Heart left ventricle (tissue), 13 donors: ENCODE measurements around the gene DNAJC7.

Source experiments
- POLR2A ChIP-seq, 2 donors: fragments of 450-650 bp; IDR thresholded peaks; one replicate each; pipeline ENCODE4 v1.6.1; 2017; ENCODE audit warnings: antibody characterized with exemption in 2 of 2, mild to moderate bottlenecking in 2 of 2, moderate library complexity in 2 of 2
- TF ChIP-seq, protein P1 (sequence below), 12 donors: fragments of 200-600 bp; sonication (generic) in 4 of 12; IDR thresholded peaks; one replicate each; pipeline versions ENCODE4 v1.5.0 to v1.8.0; 2018 to 2022; ENCODE audit warnings: antibody characterized with exemption in 12 of 12, mild to moderate bottlenecking in 5 of 12
- donor health status: ischemic (EF 13 %, LVEDD 7.1; RV severe dilation, severe dysfunction).
- donor health status: DM: no; HTN: yes; CAD: no.
- donor health status: DM: no; HTN: no; CAD: no.
- donor health status: ischemic (EF 25% LVEDD 6.9; RV normal size, moderate dysfunction).
- donor health status: ischemic (EF 25% LVEDD 5.7; RV mildly dilated, moderate dysfunction).
- donor health status: ischemic (EF 35%, LVEDD 5.7; RV mildly dilated, moderate dysfunction).
- donor health status: nonischemic (EF 11% LVEDD 7.7; RV severe dilation, severe dysfunction).
- donor health status: DM: yes; HTN: yes; CAD: no.
- donor health status: PGD.
- donor health status: ischemic (EF 29% LVEDD 5.4; RV normal size, mild dysfunction).
- donor health status: nonischemic (EF 23%, LVEDD 6.1; RV moderate dilation, normal function).

DNA sequence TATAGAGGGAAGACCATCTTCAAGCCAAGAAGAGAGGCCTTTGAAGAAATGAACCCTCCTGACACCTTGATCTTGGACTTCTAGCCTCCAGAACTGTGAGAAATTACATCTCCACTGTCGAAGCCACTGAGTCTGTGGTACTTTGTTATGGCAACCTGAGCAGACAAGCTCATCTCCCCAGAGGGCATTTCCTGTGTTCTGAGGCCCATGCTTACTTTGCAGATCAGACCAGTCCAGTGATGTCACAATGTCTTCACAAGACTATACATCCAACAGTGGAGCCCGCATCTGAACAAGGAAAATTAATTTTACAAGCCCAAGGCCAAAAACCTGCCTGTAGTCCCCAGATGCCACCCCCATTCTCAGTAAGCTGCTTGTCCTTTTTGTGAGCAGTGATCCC, 48.0 kb upstream of the DNAJC7 start:
- TF ChIP-seq, protein P1, sequence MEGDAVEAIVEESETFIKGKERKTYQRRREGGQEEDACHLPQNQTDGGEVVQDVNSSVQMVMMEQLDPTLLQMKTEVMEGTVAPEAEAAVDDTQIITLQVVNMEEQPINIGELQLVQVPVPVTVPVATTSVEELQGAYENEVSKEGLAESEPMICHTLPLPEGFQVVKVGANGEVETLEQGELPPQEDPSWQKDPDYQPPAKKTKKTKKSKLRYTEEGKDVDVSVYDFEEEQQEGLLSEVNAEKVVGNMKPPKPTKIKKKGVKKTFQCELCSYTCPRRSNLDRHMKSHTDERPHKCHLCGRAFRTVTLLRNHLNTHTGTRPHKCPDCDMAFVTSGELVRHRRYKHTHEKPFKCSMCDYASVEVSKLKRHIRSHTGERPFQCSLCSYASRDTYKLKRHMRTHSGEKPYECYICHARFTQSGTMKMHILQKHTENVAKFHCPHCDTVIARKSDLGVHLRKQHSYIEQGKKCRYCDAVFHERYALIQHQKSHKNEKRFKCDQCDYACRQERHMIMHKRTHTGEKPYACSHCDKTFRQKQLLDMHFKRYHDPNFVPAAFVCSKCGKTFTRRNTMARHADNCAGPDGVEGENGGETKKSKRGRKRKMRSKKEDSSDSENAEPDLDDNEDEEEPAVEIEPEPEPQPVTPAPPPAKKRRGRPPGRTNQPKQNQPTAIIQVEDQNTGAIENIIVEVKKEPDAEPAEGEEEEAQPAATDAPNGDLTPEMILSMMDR (IDR thresholded peaks at IDR 0.05), result no peak
- no peak for TF ChIP-seq POLR2A (IDR thresholded peaks at IDR 0.05)
